Suprapubic skin (tissue), 4 donors: ENCODE measurements around the gene TJP3.

Experiments
- CTCF ChIP-seq, 2 donors: fragments of 200-600 bp in 1 of 2; fragments of 450-650 bp in 1 of 2; sonication (generic) in 1 of 2; IDR thresholded peaks; one replicate each; pipeline ENCODE4 v1.5.1; 2016 to 2019; ENCODE audit warnings: antibody characterized with exemption in 2 of 2, mild to moderate bottlenecking in 1 of 2, moderate library complexity in 1 of 2
- EP300 ChIP-seq: sonication (generic); formaldehyde crosslinking; IDR thresholded peaks from one replicate; pipeline ENCODE4 v1.6.1; 2017; ENCODE audit warnings: antibody characterized with exemption
- POLR2A ChIP-seq, 2 donors: fragments of 450-650 bp; IDR thresholded peaks; one replicate each; pipeline ENCODE4 v1.6.1; 2017; ENCODE audit warnings: antibody characterized with exemption in 2 of 2, mild to moderate bottlenecking in 2 of 2, moderate library complexity in 2 of 2
- POLR2AphosphoS5 ChIP-seq, 3 donors: sonication (generic); formaldehyde crosslinking; IDR thresholded peaks; one replicate each; pipeline ENCODE4 v1.6.1; 2017; ENCODE audit warnings: antibody characterized with exemption in 3 of 3

GRCh38 chr19:3693025-3693925 lies 14.9 kb upstream of the TJP3 start:
- no peak for TF ChIP-seq POLR2AphosphoS5 (IDR thresholded peaks at IDR 0.05)
- no peak for TF ChIP-seq CTCF (IDR thresholded peaks at IDR 0.05)
- no peak for TF ChIP-seq POLR2A (IDR thresholded peaks at IDR 0.05)
- no peak for TF ChIP-seq EP300
